Dermis lymphatic vessel endothelial cell (primary cell): Measurements from ENCODE around the gene SOCS6. TPM values are rescaled to one million over a fixed set of nuclear protein-coding genes. Genes with fewer than 3 reads are reported as not detected.

Source experiments
- total RNA-seq: library from RNA; depleted of rRNA; stranded (reverse); fragments of >200 nt; gene quantifications from 2 replicates; pipeline ENCODE4 v1.2.1, GENCODE V29; 2014

The SOCS6 gene
- total RNA-seq, result 26.8 and 42.7 TPM in 2 replicates

DNA sequence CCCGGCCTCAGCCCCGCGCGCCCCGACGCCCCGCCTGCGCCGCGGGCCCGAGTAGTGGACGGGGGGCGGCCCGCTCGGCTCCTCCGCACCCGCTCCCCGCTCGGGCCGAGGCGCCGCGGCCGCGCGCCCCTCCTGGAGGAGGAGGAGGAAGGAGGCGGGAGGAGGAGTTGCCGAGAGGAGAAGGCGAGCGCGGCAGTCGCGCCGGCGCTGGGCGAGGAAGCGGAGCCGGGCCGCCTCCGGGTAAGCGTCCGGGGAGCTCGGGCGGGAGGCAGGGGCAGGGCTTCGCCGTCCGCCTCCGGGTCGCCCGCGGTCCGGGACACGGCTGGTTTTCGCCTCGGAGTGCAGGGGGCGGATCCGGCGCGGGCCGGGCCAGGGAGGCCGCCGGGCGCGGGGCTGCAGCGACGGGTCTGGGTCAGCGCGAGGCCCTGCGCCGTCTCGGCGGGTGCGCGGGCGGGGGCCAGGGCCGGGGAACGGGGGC lies at the start of gene SOCS6:
Gene SOCS6 (plus strand): TSS at position 195 of the 478 bp plus-strand sequence. CDS start 35,624 bp downstream, outside the sequence.

Other genes with a start within 250 kb of the SOCS6 start
- gene RTTN, start 83.4 kb upstream of the SOCS6 start, total RNA-seq, result 10.6 and 18.4 TPM in 2 replicates